ENCODE results near the gene TPSG1.

- no peak for TF ChIP-seq CTCF (conservative IDR thresholded peaks at IDR 0.05; ENCODE audit: low read length)
- no peak for TF ChIP-seq EZH2phosphoT487 (IDR thresholded peaks at IDR 0.05; ENCODE audit: borderline replicate concordance)
Observed at GRCh38 chr16:1211451-1212268, 13.4 kb downstream of the TPSG1 start.

All from Loucy (cell line).